Measurements from ENCODE around the gene B4GALT2.

Gene B4GALT2, protein sequence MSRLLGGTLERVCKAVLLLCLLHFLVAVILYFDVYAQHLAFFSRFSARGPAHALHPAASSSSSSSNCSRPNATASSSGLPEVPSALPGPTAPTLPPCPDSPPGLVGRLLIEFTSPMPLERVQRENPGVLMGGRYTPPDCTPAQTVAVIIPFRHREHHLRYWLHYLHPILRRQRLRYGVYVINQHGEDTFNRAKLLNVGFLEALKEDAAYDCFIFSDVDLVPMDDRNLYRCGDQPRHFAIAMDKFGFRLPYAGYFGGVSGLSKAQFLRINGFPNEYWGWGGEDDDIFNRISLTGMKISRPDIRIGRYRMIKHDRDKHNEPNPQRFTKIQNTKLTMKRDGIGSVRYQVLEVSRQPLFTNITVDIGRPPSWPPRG

GRCh38 chr1:43978551-43979260 is at the start of gene B4GALT2:
B4GALT2 (plus strand) TSS chr1:43979210; CDS start chr1:43981161, 1,951 bp downstream.
- Mint-ChIP-seq H3K9me3 (no peaks in the 10 kb centered on the region), H3K4me1 (peaks cover 41% of the 10 kb centered on the region), H3K36me3 (peaks cover 17% of the 10 kb centered on the region), H3K4me3 (peak within 1 kb of the TSS; percentile 88), H3K27me3 (peaks cover 2% of the 10 kb centered on the region), H3K27ac (peak within 1 kb of the TSS; percentile 81)

- H3K4me3 Mint-ChIP-seq: no peak overlapping the region
- no peaks in the 10 kb centered on the region for H3K9me3 Mint-ChIP-seq
- H3K27me3 Mint-ChIP-seq: peaks cover 21% of the 10 kb centered on the region
- peaks cover 12% of the 10 kb centered on the region for H3K4me1 Mint-ChIP-seq
- H3K36me3 Mint-ChIP-seq: peaks cover 9% of the 10 kb centered on the region
- H3K27ac Mint-ChIP-seq: no peak overlapping the region
Measured at GRCh38 chr1:43930168-43930948, 48.7 kb upstream of the B4GALT2 start.

DNA sequence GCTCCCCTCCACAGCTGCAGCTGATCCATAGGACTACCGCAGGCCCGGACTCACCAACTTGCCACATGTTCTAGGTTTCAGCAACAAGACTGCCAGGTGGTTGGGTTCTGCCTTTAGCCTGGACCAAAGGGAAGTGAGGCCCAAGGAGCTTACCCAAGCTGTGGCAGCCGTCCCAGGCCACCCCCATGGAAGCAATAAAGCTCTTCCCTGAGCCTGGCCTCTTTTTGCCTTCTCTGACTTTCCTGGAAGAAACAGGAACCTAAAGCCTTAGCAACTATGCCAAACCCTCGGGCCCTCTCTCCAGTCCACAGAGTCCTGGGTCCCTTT is 48.1 kb upstream of the B4GALT2 start:
- Mint-ChIP-seq H3K27me3 (peaks cover 24% of the 10 kb centered on the region), H3K4me3 (no peak overlapping the region), H3K4me1 (peaks cover 12% of the 10 kb centered on the region), H3K9me3 (no peaks in the 10 kb centered on the region), H3K27ac (no peak overlapping the region), H3K36me3 (peaks cover 3% of the 10 kb centered on the region)

GRCh38 chr1:43931711-43932660 is 47.0 kb upstream of the B4GALT2 start:
- Mint-ChIP-seq H3K27ac (no peak overlapping the region), H3K27me3 (peaks cover 26% of the 10 kb centered on the region), H3K4me3 (no peak overlapping the region), H3K4me1 (peaks cover 12% of the 10 kb centered on the region), H3K9me3 (no peaks in the 10 kb centered on the region), H3K36me3 (no peaks in the 10 kb centered on the region)

DNA sequence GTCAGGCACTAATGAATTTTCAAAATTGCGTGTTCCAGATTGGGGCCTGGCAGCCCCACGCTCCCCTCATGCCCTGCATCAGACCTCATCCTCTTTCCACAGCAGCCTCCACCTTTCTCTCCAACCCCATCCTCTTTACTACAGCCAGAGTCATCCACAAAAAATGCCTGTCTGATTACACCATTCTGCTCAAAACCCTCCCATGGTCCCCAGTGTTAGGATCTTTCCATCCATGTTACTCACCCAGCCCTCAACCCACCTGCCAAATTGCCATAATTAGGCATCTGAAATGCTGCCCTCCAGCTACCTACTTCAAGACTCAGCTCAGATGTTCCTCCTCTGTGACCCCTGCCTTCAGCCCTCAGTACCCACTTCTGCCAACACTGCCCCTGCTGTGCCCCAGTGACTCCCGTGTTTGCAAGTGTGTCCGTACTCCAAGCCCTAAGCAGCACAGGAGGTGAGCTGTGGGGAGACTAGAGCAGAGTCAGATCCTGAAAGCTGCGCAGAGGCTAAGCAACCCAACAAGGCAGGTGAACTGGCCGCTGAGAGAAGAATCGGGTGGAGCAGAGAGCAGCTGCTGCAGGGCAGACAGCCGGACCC is 46.1 kb upstream of the B4GALT2 start:
- no peak overlapping the region for H3K27ac Mint-ChIP-seq
- H3K36me3 Mint-ChIP-seq: no peaks in the 10 kb centered on the region
- H3K4me1 Mint-ChIP-seq: peaks cover 12% of the 10 kb centered on the region
- no peak overlapping the region for H3K4me3 Mint-ChIP-seq
- H3K9me3 Mint-ChIP-seq: no peaks in the 10 kb centered on the region
- H3K27me3 Mint-ChIP-seq: peaks cover 26% of the 10 kb centered on the region

- H3K27ac Mint-ChIP-seq: no peak within 1 kb of the TSS
Measured at GRCh38 chr1:43933386-43934100, 45.5 kb upstream of the B4GALT2 start, which contains the start of gene ARTN. ARTN (plus strand) TSS chr1:43933801; CDS start chr1:43935657, 1,856 bp downstream.

GRCh38 chr1:43934101-43934985 is 44.7 kb upstream of the B4GALT2 start:
- peaks cover 26% of the 10 kb centered on the region for H3K27me3 Mint-ChIP-seq
- no peaks in the 10 kb centered on the region for H3K9me3 Mint-ChIP-seq
- peak overlapping the region; percentile 52 for H3K4me3 Mint-ChIP-seq
- H3K36me3 Mint-ChIP-seq: peaks cover 2% of the 10 kb centered on the region
- H3K4me1 Mint-ChIP-seq: peaks cover 12% of the 10 kb centered on the region
- H3K27ac Mint-ChIP-seq: no peak overlapping the region

More at GRCh38 chr1:43933386-43934100, 45.5 kb upstream of the B4GALT2 start, which contains the start of gene ARTN:
- H3K36me3 Mint-ChIP-seq: peaks cover 2% of the 10 kb centered on the region
- peak within 1 kb of the TSS; percentile 52 for H3K4me3 Mint-ChIP-seq
- H3K4me1 Mint-ChIP-seq: peaks cover 12% of the 10 kb centered on the region
- H3K9me3 Mint-ChIP-seq: no peaks in the 10 kb centered on the region
- H3K27me3 Mint-ChIP-seq: peaks cover 26% of the 10 kb centered on the region

DNA sequence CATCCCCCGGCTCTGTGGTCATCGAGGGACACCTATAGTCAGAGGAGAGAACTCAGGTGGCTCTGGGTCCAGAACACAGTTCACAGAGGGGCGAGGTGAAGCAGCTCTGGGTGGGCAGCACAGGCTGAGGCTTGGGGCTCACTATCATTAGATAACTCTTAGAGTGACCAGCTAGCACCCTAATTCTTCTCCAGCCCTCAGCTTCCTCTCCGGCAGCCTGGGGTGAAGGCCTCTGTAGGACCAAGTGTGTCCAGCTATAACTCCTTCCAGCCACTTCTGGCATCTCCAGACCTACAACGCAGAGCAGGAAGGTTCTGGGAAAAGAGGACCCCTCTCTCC is 44.1 kb upstream of the B4GALT2 start:
- Mint-ChIP-seq H3K27me3 (peaks cover 26% of the 10 kb centered on the region), H3K27ac (no peak overlapping the region), H3K4me3 (no peak overlapping the region), H3K4me1 (peaks cover 12% of the 10 kb centered on the region), H3K9me3 (no peaks in the 10 kb centered on the region), H3K36me3 (peaks cover 5% of the 10 kb centered on the region)

DNA sequence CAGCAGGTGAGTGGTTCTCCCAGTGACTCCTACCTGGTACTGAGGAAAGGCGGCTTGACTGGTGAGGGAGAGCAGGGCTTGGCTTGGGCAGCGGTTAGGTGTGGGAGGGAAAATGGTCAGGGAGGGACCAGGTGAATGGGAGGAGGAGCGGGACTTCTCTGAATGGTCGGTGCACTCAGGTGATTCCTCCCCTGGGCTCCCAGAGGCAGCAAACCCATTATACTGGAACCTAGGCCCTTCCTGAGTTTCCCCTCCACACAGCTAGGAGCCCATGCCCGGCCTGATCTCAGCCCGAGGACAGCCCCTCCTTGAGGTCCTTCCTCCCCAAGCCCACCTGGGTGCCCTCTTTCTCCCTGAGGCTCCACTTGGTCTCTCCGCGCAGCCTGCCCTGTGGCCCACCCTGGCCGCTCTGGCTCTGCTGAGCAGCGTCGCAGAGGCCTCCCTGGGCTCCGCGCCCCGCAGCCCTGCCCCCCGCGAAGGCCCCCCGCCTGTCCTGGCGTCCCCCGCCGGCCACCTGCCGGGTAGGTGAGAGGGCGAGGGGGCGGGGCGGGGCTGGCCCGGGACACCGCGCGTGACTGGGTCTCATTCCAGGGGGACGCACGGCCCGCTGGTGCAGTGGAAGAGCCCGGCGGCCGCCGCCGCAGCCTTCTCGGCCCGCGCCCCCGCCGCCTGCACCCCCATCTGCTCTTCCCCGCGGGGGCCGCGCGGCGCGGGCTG is 43.1 kb upstream of the B4GALT2 start:
- Mint-ChIP-seq H3K4me3 (no peak overlapping the region), H3K36me3 (peaks cover 5% of the 10 kb centered on the region), H3K4me1 (peaks cover 12% of the 10 kb centered on the region), H3K9me3 (no peaks in the 10 kb centered on the region), H3K27me3 (peaks cover 26% of the 10 kb centered on the region), H3K27ac (no peak overlapping the region)

DNA sequence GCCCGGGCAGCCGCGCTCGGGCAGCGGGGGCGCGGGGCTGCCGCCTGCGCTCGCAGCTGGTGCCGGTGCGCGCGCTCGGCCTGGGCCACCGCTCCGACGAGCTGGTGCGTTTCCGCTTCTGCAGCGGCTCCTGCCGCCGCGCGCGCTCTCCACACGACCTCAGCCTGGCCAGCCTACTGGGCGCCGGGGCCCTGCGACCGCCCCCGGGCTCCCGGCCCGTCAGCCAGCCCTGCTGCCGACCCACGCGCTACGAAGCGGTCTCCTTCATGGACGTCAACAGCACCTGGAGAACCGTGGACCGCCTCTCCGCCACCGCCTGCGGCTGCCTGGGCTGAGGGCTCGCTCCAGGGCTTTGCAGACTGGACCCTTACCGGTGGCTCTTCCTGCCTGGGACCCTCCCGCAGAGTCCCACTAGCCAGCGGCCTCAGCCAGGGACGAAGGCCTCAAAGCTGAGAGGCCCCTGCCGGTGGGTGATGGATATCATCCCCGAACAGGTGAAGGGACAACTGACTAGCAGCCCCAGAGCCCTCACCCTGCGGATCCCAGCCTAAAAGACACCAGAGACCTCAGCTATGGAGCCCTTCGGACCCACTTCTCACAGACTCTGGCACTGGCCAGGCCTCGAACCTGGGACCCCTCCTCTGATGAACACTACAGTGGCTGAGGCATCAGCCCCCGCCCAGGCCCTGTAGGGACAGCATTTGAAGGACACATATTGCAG is 42.4 kb upstream of the B4GALT2 start:
- peaks cover 5% of the 10 kb centered on the region for H3K36me3 Mint-ChIP-seq
- H3K27me3 Mint-ChIP-seq: peaks cover 26% of the 10 kb centered on the region
- H3K9me3 Mint-ChIP-seq: no peaks in the 10 kb centered on the region

GRCh38 chr1:43937179-43937865 is 41.7 kb upstream of the B4GALT2 start:
- Mint-ChIP-seq H3K36me3 (peaks cover 5% of the 10 kb centered on the region), H3K27me3 (peaks cover 25% of the 10 kb centered on the region), H3K9me3 (no peaks in the 10 kb centered on the region), H3K4me3 (no peak overlapping the region), H3K4me1 (peaks cover 12% of the 10 kb centered on the region), H3K27ac (no peak overlapping the region)

More for the DNA sequence above, 42.4 kb upstream of the B4GALT2 start:
- H3K4me1 Mint-ChIP-seq: peaks cover 12% of the 10 kb centered on the region
- no peak overlapping the region for H3K27ac Mint-ChIP-seq
- H3K4me3 Mint-ChIP-seq: peak overlapping the region; percentile 68

DNA sequence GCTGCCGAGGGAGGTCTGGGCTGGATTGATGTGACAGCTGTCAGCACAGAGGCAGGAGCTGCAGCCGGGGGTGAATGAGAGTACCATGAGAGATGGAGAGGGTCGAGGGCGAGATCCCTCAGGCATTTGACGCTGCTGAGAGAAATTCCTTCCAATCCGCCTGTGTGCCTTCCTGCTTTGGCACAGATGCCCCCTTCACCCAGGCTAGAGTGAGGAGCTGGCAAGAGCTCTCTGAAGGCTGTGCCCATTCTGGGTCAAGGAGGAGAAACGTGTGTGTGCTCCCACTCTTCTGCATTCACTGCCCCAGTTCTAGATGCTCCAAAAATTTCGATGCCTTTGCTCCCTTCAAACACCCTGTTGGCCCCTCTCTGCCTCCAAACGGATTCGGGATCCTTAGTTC is 40.6 kb upstream of the B4GALT2 start:
- no peak overlapping the region for H3K4me3 Mint-ChIP-seq
- peaks cover 15% of the 10 kb centered on the region for H3K27me3 Mint-ChIP-seq
- peaks cover 11% of the 10 kb centered on the region for H3K36me3 Mint-ChIP-seq
- no peaks in the 10 kb centered on the region for H3K9me3 Mint-ChIP-seq
- H3K4me1 Mint-ChIP-seq: peaks cover 17% of the 10 kb centered on the region
- no peak overlapping the region for H3K27ac Mint-ChIP-seq
